GM21423 (cell line): ENCODE data around the gene KIAA1191.

Source experiments
- ATAC-seq: cut with Tn5 transposase; IDR thresholded peaks from one replicate; pipeline ENCODE4 v1.9.1; 2021; ENCODE audit warnings: mild to moderate bottlenecking, moderate library complexity; ENCODE audit not compliant: unreplicated experiment

Gene KIAA1191

DNA sequence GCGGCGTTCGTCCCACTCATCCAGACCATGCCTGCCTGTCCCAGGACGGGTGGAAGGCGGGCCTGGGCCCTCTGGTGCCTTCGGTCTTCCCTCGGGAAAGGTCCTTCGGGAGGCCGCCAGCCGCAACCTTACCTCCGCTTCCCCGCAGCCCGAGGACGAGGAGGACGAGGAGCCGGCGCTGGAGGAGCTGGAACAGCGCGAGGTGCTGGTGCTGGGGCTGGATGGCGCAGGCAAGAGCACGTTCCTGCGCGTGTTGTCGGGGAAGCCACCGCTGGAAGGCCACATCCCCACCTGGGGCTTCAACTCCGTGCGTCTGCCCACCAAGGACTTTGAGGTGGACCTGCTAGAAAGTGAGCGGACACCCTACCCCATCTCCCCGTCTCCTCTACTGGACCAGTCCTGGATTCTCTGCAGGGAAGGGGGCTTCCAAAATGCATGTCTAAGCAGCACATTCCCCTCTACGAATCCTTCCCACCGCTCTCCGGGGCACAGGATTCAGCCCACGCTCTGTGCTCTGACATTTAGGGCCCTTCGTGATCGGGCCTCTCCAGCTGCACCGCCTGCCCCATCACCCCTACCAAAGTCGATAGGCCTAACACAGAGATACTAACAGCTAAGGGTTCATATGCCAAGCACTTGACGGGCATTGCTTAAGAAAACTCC lies 4.8 kb upstream of the KIAA1191 start:
- ATAC-seq = no peak

DNA sequence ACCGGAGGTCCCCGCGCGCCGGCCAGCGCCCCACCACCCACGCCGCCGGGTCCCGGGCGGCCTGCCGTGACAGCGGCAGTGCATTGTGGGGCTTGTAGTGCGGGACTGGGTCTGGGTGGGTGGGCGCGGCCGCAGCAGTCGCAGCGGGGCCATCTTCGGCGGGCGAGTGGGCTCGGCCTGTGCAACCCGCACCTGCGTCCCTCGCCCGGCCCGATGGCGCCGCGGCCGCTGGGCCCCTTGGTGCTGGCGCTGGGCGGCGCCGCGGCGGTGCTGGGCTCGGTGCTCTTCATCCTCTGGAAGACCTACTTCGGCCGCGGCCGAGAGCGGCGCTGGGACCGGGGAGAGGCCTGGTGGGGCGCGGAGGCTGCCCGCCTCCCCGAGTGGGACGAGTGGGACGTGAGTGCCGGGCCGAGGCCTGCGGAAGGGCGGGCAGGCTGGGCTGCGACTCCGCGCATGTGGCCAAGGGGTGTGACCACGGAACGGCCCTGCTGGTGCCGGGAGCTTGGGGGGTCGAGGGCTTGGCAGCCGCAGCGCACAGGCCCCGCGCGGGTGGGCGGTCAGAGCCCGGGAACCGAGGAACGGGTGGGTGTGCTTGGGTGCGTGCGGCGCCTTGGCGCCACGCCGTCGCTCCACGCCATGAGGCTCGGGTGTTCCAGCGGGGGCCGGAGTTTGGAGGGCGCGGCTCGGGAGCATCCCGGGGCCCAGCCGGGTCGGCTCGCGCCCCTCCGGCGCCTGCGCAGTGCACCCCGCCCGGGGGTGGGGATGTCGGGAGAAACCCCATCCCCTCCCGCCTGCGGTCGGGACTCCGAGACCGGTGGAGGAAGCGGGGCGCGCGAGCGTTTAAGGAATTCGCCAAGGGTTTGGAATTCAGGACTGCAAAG lies 4.0 kb upstream of the KIAA1191 start, which contains the start of gene ARL10:
Gene ARL10 (plus strand): TSS at position 137 of the 881 bp plus-strand sequence. CDS start 77 bp downstream, at position 214.
- peak; percentile 34 for ATAC-seq

DNA sequence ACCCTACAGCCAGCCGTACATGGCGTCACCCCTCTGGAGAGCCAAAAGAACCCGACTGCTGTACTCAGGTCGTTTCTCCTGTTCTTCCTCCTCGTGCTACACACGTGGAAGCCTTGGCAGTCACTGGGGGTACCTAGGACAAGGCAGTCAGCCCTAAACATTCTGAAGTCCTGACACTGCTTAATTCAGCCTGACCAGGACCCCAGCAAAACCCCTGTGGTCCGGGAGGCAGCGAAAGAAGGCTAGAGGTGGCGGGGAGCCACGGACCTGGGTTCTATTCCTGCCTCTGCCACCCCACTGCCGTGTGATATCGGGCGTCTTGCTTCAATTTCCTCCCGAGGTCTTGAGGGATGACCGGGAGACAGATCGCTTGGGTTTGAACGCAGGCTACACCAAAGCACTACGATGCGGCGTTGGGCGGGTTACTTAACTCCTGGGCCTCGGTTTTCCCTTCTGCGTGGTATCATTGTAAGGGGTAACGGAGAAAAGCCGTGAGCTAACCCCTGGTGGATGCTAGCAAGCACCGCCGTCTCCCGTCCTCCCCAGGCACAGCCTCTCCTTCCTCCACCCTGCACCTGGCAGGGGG lies 3.3 kb upstream of the KIAA1191 start:
- ATAC-seq = no peak

DNA sequence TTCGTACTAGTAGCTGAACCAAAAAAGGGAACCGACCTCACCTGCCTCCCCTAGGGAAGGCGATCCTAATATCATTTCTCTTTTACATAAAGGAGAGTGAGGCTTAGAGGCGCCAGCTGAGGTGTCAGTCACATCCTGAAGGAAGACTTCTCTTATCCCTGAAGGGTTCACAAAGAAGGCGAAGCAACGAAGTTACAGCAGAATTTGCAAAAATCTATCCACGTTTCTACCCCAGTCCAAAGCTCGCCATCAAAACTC lies 598 bp upstream of the KIAA1191 start:
- ATAC-seq = no peak

DNA sequence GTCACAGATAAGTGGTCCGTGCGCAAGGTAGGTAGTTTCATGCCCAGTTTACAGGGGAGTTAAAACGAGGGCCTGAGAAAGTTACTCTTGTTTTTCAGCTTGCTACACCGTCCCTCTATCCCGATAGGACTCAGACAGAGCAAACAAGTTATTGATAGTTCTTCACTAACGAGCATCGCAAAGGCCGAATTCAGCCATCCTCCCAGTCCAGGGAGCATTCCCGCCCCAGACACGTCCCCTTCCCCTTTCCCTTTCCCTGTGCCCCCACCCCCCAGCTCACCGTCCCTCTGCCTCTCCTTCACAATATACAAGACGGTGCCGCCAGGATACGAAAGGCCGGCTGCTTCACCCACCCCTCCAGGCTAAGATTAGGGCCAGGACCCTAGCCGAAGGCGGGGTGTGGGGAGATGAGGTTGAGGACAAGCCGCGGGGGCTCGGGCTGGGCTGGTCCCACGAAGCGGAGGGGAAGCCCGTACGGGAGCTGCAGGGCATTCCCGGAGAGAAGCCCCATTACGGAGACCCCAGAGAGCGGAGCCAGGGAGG lies 599 bp downstream of the KIAA1191 start:
- ATAC-seq = no peak

DNA sequence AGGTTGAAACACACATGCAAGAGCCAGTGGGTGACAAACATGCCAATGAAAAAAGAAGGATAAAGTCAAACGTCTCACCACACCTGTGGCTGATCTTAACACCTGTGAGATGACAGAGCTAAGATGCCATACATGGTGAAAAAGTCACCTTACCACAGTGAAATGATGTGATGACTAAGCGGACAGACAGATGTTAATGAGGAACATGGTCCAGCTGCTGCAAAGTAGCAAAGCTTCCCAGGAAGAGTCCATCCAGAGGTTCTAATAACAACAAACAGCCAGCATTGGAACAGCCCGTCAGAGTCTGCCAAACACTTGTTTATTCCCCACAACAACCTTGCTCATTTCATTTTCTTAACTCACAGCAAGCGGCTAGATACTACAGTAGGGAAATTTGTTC lies 1.9 kb downstream of the KIAA1191 start:
- no peak for ATAC-seq

DNA sequence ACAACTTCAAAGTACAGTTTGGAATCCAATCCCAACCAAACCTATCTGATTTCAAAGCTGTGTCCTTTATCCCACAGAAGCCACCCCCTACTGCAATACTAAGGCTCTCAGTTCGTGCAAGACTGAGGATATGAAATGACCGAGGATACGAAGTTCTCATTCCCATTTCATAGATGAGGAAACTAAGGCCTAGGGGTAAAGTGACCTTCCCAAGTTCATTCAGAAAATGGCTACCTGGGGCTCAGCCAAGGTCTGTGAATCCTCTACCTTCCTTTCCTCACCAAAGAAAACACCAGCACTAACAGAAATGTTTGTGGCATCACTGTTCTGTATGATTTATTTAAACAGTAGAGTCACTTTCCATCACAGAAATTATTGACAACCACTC lies 5.4 kb downstream of the KIAA1191 start:
- no peak for ATAC-seq

DNA sequence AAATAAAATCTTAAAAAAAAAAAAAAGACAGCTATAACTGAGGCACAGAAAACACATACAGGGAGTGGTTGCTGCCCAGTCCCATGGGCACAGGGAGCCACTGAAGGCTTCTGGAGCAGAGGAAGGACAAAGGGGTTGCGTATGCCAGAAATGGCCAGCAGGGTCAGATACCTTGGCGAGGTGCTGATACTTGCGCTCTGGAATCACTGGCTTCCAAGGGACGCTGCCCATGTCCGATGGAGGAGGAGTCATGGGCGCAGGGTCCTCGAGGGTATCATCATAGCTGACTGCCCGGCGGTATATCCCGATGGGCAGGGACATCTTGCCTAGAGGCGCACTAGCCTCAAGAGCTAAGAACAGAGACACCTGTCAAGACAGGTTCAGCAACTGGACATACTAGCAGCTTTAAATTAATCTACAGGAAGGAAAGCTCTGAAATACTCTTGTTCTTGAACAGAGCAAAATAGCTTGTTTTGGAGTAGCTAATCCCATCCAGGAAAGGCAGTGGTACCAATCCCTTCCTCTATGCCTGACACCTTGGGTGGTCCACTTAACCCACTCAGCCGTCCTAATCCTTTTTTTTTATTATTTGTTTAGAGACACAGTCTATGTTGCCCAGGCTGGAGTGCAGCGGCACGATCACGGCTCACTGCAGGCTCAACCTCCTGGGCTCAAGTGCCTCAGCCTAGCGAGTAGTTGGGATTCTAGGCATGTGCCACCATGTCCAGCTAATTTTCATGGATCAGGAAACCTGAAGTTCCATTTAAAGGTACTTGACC lies 6.0 kb downstream of the KIAA1191 start:
- no peak for ATAC-seq

DNA sequence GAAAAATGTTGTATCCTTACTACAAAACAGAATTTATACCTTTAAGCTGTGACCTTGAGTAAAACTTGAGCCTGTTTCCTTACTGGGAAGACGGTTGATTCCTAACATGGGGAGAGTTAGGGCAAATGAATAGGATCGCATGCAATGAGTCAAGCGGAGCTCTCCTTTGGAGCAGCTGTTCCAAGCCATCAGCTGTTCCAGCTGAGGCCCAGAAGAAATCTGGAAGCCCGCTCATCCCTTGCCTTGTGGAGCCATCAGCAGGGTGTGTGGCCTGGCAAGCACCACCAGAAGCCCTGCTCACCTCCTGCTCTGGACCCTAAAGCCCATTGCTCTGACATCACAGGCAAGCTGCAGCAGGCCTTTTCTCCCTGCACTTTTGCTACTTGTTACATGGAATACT lies 8.0 kb downstream of the KIAA1191 start:
- ATAC-seq = no peak

DNA sequence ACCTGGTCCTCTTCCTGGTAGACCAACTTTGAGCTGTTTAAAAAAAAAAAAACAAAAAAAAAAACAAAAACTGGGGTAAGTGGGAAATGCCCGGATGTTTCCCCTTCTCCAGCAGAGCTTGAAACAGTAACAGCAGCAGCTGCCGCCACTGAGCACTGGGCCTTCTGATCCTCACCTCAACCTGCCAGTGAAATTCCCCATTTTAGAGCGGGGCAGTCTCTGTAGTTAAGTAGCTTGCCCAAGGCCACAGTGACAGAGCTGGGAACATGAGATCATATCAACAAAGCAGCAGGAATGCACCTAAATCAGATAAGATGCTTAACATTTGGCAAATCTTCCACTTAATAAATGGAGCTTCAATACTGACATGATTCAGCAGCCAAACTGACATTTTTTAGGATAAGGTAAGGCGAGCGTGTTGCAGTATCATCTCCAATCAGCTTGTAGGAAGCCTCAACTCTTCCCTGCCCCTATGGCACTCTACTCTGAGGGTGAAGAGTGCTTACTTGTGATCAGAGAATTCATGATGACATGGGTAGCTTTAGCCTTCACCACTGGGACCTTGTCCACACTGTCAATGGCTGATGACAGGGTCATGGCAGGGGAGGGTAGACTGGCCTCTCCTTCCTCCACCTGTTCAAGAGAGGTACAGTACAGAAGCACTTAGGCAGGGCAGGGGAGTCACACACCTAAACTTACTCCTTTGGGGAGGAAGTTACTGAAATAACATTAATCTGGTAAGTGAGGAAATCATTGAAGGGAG lies 9.3 kb downstream of the KIAA1191 start:
- no peak for ATAC-seq

DNA sequence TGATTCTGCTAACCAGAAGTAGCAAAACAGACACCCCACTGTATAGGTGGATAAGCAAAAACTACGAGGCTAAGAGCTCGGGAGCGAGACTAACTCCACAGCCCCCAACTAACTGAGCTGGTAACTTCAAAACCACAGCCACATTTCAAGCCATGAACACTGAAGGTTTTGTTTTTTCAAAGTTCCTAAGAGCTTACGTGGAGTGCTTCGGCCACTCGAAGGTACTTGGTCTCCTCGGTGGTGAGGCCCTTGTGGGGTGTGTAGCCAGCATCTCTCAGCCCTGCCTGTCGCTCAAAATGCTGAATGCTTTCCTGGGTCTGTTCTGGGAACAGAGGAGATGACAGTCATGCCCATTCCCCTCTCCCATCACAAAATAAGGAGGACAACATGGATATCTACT lies 11.1 kb downstream of the KIAA1191 start:
- no peak for ATAC-seq

DNA sequence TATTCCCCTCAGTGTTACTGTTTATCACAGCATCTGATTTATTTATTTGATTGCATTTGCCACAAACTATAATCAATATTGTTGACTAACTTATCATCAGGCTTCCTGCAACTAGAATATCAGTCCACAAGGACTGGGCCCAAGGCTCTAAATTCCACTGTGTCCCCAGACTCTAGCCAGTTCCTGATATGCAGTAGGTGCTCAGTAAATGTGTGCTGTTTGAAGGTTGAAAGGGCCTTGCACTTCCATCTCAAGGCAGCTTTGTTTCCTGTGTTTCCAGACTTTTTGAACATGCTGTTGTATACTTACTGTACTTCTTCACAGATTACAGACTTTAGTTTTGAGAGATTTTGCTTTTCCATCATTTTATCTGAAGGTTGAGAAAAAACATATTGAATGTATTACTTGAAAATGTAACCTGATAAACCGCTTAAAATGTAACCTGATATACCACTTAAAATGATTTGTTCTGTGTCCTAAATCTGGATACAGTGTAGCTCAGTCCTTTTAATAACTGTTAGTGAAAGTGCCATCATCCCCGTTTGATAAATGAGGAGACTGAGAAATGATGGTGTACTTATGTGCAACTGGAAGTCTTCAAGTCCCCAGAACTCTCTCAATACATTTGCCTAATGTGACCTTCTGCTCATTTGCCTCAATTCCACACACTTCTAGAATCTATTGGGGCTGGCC lies 18.7 kb downstream of the KIAA1191 start:
- no peak for ATAC-seq

DNA sequence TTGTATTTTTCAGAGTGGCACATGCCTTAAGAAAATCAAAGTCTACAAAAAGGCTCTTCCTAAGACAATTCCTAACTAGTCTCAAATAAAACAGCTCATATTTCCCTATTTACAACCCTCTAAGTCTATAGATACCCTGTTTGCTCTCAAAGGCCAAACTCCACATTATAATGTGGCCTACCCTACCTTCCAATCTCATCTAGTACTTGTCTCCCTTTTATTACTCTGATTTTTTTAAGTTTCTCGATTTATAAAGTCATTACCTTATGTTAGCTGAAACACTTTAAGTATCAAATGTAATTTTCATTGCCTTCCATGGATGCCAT lies 19.4 kb downstream of the KIAA1191 start:
- ATAC-seq = no peak

DNA sequence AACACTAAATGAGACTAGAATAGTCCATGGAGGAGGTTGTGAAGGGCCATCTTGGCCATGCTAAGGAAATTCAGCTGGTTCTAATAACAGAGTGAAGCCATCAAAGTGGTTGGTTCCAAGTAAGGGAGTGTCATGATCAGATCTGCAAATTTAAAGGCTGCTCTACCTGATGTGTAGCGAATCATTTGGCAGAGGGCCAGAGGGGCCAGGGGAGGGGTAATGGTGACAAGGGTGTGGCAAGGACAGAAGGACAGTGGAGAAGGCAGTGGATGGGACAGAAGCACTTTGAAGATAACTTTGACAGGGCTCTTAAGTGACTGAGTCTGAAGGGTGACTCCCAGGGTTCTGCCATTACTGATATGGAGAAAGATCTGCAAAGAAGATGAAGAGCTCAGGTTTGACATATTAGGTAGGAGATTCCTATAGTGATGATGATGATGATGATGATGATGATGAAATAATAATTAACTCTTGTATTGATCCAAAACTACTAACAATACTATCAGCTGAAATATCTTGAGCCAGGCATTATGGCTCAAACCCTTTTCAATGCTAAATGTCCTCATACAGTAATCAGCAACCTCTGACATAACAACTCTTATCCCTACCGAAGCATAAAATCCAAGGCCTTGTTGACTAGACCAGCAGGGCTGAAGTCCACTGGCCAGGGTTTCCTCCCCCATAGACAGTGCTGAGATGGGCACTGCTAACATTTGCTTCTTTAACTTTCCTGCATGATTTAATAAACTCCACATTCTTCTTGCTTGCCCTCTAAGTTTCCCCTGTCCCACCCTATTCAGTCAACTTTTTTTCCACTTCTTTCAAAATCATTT lies 20.0 kb downstream of the KIAA1191 start:
- ATAC-seq = no peak

DNA sequence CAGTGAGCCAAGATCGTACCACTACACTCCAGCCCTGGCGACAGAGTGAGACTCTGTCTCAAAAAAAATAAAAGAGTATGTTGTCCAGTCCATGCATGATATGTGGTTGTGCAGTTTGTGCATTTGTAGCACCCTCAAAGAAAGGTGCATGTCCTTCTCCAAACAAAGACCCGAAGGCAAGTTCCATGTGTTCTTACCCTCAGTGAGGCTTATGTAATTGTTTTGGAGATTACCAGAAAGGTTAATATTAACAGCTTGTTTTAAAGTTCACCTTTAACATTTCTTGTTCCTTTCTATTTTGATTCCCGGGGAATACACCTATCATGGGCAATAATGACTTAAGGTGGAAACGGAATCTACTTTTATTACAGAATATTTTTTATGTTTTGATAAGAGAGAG lies 22.3 kb downstream of the KIAA1191 start:
- ATAC-seq = no peak

DNA sequence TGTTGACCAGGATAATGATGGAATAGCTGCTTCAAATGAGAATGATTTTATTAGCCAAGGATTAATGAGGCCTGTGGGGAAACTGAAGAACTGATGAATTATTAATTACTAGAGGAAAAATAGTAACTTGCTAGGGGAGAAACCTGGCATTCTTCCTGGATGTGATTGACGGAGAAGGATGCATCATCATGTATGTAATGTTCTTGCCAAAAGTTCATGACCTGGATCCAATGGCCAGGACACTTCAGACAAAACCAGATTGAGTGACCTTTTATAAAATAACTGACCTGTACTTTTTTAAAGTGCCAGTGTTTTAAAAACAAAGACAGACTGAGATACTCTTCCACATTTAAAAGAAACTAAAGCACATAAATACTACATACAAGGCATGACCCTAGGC lies 23.7 kb downstream of the KIAA1191 start:
- no peak for ATAC-seq

DNA sequence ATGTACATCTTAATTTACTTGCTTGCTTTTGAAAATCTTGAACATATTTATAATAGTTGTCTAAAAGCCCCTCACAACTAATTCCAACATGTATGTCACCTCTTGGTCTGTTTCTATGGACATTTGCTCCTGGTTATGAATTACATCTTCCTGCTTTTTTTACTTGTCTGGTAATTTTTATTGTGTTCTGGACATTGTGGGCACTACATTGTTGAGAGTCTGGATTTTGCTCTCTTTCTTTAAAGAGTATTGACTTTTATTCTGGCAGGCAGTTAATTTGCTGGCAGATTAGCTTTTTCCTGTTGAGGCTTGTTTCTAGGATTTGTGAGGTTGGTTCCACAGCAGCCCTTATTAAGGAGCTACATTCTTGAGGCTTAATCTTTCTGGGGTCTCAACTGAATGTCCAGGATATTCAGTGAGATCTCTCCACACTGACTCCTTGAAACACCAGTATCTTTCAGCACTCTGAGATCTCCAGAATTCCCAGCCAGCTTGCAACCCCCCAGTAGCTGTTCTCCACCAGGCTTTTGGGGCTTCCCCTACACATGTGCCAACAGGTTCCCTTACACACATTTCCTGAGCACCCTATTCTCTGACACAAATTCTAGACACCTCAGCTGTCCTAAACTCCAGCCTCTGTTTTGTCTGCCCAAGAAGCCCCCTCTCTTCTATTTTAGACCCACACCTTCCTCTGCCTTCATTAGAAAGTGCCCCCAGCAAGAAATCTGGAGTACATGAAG lies 27.4 kb downstream of the KIAA1191 start:
- ATAC-seq = no peak

DNA sequence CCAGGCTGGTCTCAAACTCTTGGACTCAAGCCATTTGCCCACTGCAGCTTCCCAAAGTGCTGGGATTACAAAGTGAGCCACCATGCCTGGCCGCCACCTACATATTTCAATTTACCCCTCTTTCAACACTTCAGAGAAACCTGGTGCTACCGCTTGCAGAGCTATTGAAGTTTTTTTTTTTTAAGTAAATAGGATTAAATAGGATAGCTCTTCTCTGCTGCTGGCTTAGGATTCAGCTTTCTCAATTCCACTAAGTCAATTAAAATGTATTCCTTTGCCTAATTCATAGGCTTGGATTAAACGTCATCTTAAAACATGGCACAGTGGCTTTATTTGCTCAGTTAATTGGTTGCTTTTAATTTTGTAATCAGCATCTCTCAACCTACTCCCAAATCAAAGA lies 41.0 kb downstream of the KIAA1191 start:
- ATAC-seq = no peak
